Activated naive CD4-positive, alpha-beta T cell treated with anti-CD3 and anti-CD28 coated beads, Interleukin-2, amount 10 ng/mL, durations not matched to agents 7 days and 5 days (primary cell): ENCODE data around the gene CHAD.

Experiments
- CTCF ChIA-PET: fragments of 350-600 bp; sonication (Branson Sonifier 250); formaldehyde crosslinking; loops from one replicate; lab custom pipeline; 2021; ENCODE audit warnings: antibody characterized with exemption; lab: Charles Lee
- DNase-seq: peaks from one replicate; pipeline ENCODE4 v3.0.0-alpha.2; 2020
- H3K27ac Mint-ChIP-seq: one replicate; pipeline ENCODE4 v1.8.0; 2021; ENCODE audit warnings: mild to moderate bottlenecking, moderate library complexity, mixed read lengths
- H3K27me3 Mint-ChIP-seq: one replicate; pipeline ENCODE4 v1.8.0; 2021; ENCODE audit warnings: mild to moderate bottlenecking, mixed read lengths
- H3K36me3 Mint-ChIP-seq: one replicate; pipeline ENCODE4 v1.8.0; 2021; ENCODE audit warnings: mixed read lengths
- H3K4me1 Mint-ChIP-seq: one replicate; pipeline ENCODE4 v1.8.0; 2021; ENCODE audit warnings: mixed read lengths
- H3K4me3 Mint-ChIP-seq: one replicate; pipeline ENCODE4 v1.8.0; 2021; ENCODE audit warnings: mild to moderate bottlenecking, moderate library complexity, mixed read lengths
- H3K9me3 Mint-ChIP-seq: one replicate; pipeline ENCODE4 v1.8.0; 2021; ENCODE audit warnings: mixed read lengths

CHAD gene

GRCh38 chr17:50452630-50453300 lies 15.9 kb downstream of the CHAD start:
- no peak overlapping the region for H3K4me3 Mint-ChIP-seq
- H3K9me3 Mint-ChIP-seq: no peaks in the 10 kb centered on the region

GRCh38 chr17:50451943-50452629 lies 16.6 kb downstream of the CHAD start:
- Mint-ChIP-seq H3K27me3 (no peaks in the 10 kb centered on the region), H3K27ac (no peak overlapping the region), H3K9me3 (no peaks in the 10 kb centered on the region), H3K4me3 (no peak overlapping the region), H3K36me3 (no peaks in the 10 kb centered on the region), H3K4me1 (peaks cover 4% of the 10 kb centered on the region)
- no peak for DNase-seq
- CTCF ChIA-PET: no interaction called here

More at GRCh38 chr17:50452630-50453300, 15.9 kb downstream of the CHAD start:
- H3K27me3 Mint-ChIP-seq: no peaks in the 10 kb centered on the region
- peaks cover 4% of the 10 kb centered on the region for H3K4me1 Mint-ChIP-seq
- no peak overlapping the region for H3K27ac Mint-ChIP-seq
- no peaks in the 10 kb centered on the region for H3K36me3 Mint-ChIP-seq
- CTCF ChIA-PET: no interaction called here
- no peak for DNase-seq

GRCh38 chr17:50448643-50449042 lies 20.0 kb downstream of the CHAD start:
- DNase-seq: no peak
- Mint-ChIP-seq H3K9me3 (no peaks in the 10 kb centered on the region), H3K36me3 (no peaks in the 10 kb centered on the region), H3K4me3 (no peak overlapping the region), H3K27me3 (no peaks in the 10 kb centered on the region), H3K27ac (no peak overlapping the region), H3K4me1 (peaks cover 4% of the 10 kb centered on the region)
- CTCF ChIA-PET: no interaction called here

- no peak for DNase-seq
- Mint-ChIP-seq H3K27me3 (no peaks in the 10 kb centered on the region), H3K27ac (no peak overlapping the region), H3K9me3 (no peaks in the 10 kb centered on the region), H3K36me3 (no peaks in the 10 kb centered on the region), H3K4me1 (peaks cover 4% of the 10 kb centered on the region), H3K4me3 (no peak overlapping the region)
- CTCF ChIA-PET: no interaction called here
Measured at GRCh38 chr17:50447870-50448595, 20.6 kb downstream of the CHAD start.

GRCh38 chr17:50445730-50446325 lies 22.9 kb downstream of the CHAD start:
- no peak overlapping the region for H3K4me3 Mint-ChIP-seq
- no peaks in the 10 kb centered on the region for H3K9me3 Mint-ChIP-seq

GRCh38 chr17:50444841-50445715 lies 23.6 kb downstream of the CHAD start:
- no peak for DNase-seq
- Mint-ChIP-seq H3K27me3 (no peaks in the 10 kb centered on the region), H3K36me3 (no peaks in the 10 kb centered on the region), H3K4me1 (no peaks in the 10 kb centered on the region), H3K4me3 (no peak overlapping the region), H3K27ac (no peak overlapping the region), H3K9me3 (no peaks in the 10 kb centered on the region)
- CTCF ChIA-PET: no interaction called here

More at GRCh38 chr17:50445730-50446325, 22.9 kb downstream of the CHAD start:
- H3K27ac Mint-ChIP-seq: no peak overlapping the region
- H3K4me1 Mint-ChIP-seq: no peaks in the 10 kb centered on the region
- H3K27me3 Mint-ChIP-seq: no peaks in the 10 kb centered on the region
- no peaks in the 10 kb centered on the region for H3K36me3 Mint-ChIP-seq
- DNase-seq: no peak
- CTCF ChIA-PET: interaction anchor here (0.6 kb wide), 1 partner anchor 194 kb away, joined by 7 read pairs; no protein-coding TSS in a partner anchor

GRCh38 chr17:50443505-50443974 lies 25.1 kb downstream of the CHAD start:
- Mint-ChIP-seq H3K27me3 (no peaks in the 10 kb centered on the region), H3K4me3 (no peak overlapping the region), H3K27ac (no peak overlapping the region), H3K4me1 (no peaks in the 10 kb centered on the region), H3K36me3 (no peaks in the 10 kb centered on the region), H3K9me3 (no peaks in the 10 kb centered on the region)
- CTCF ChIA-PET: interaction anchor here (0.6 to 0.7 kb wide), 2 partner anchors 38 to 81 kb away, joined by 3 read pairs; no protein-coding TSS in a partner anchor
- no peak for DNase-seq

GRCh38 chr17:50440838-50441829 lies 27.5 kb downstream of the CHAD start:
- H3K27me3 Mint-ChIP-seq: no peaks in the 10 kb centered on the region
- CTCF ChIA-PET: no interaction called here
- H3K27ac Mint-ChIP-seq: no peak overlapping the region
- H3K4me1 Mint-ChIP-seq: no peaks in the 10 kb centered on the region
- no peaks in the 10 kb centered on the region for H3K9me3 Mint-ChIP-seq
- no peak overlapping the region for H3K4me3 Mint-ChIP-seq
- no peaks in the 10 kb centered on the region for H3K36me3 Mint-ChIP-seq
- no peak for DNase-seq

- no peak for DNase-seq
- no peak overlapping the region for H3K27ac Mint-ChIP-seq
- no peaks in the 10 kb centered on the region for H3K9me3 Mint-ChIP-seq
- H3K36me3 Mint-ChIP-seq: no peaks in the 10 kb centered on the region
- no peaks in the 10 kb centered on the region for H3K4me1 Mint-ChIP-seq
- no peaks in the 10 kb centered on the region for H3K27me3 Mint-ChIP-seq
- CTCF ChIA-PET: no interaction called here
- H3K4me3 Mint-ChIP-seq: no peak overlapping the region
Measured at GRCh38 chr17:50440172-50440837, 28.4 kb downstream of the CHAD start.

GRCh38 chr17:50439008-50439407 lies 29.7 kb downstream of the CHAD start:
- no peaks in the 10 kb centered on the region for H3K27me3 Mint-ChIP-seq
- CTCF ChIA-PET: no interaction called here
- H3K27ac Mint-ChIP-seq: no peak overlapping the region
- no peaks in the 10 kb centered on the region for H3K9me3 Mint-ChIP-seq
- DNase-seq: no peak
- H3K4me3 Mint-ChIP-seq: no peak overlapping the region
- peaks cover 3% of the 10 kb centered on the region for H3K4me1 Mint-ChIP-seq
- H3K36me3 Mint-ChIP-seq: no peaks in the 10 kb centered on the region

- no peaks in the 10 kb centered on the region for H3K27me3 Mint-ChIP-seq
- DNase-seq: no peak
- H3K9me3 Mint-ChIP-seq: no peaks in the 10 kb centered on the region
- CTCF ChIA-PET: interaction anchor here (0.5 to 0.7 kb wide), 2 partner anchors 46 to 184 kb away, joined by 3 read pairs; no protein-coding TSS in a partner anchor
- no peak overlapping the region for H3K4me3 Mint-ChIP-seq
- peaks cover 9% of the 10 kb centered on the region for H3K4me1 Mint-ChIP-seq
- no peaks in the 10 kb centered on the region for H3K36me3 Mint-ChIP-seq
- H3K27ac Mint-ChIP-seq: no peak overlapping the region
Measured at GRCh38 chr17:50437409-50437808, 31.3 kb downstream of the CHAD start.

GRCh38 chr17:50432125-50432762 lies 36.4 kb downstream of the CHAD start:
- H3K4me3 Mint-ChIP-seq: no peak overlapping the region
- H3K9me3 Mint-ChIP-seq: no peaks in the 10 kb centered on the region
- H3K36me3 Mint-ChIP-seq: no peaks in the 10 kb centered on the region
- no peak for DNase-seq
- CTCF ChIA-PET: interaction anchor here (1.2 to 1.5 kb wide), 3 partner anchors 10 to 42 kb away, joined by 3 to 6 read pairs (median 5); partner anchors contain the start of gene LRRC59
- no peak overlapping the region for H3K27ac Mint-ChIP-seq
- H3K27me3 Mint-ChIP-seq: no peaks in the 10 kb centered on the region
- peaks cover 17% of the 10 kb centered on the region for H3K4me1 Mint-ChIP-seq
